ENCODE data around the gene TSKS. TPM values are rescaled to one million over a fixed set of nuclear protein-coding genes. Genes with fewer than 3 reads are reported as not detected.

Gene TSKS
- total and polyA plus RNA-seq, 3 experiments from 2014 or later: 0.42 to 0.79 TPM; not detected in 1

DNA sequence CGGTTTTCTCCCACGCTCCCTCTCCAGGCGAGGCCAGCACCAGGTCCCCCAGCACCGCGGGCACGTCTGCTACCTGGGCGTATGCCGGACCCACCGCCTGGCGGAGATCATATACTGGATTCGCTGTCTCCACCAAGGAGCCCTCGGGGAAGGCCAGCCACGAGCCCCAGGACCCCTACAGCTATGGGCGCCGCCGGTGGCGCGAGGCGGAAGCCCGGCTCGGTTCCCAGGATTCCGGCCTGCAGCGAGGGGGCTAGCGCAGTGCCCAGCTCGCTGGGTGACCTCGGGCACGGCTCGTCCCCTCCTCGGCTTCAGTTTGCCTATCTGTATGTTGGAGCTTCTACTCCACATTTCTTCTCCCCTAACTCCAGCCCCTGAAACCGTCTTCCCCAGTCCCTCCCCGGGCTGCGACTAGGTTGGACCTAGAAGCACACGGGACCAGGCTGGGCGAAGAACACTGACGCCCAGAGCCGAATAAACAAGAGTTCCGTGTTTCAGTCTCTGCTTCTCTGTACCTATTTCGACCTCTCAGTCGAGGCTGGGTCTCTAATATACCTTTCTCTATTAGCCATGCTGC lies 72.9 kb downstream of the TSKS start:
- Histone ChIP-seq H3K4me3 (ENCODE audit: low read length) (peak overlapping the region; percentile 47), H3K9me3 (ENCODE audit: low read length) (no peaks in the 10 kb centered on the region), H3K27ac (ENCODE audit: low read depth, low read length) (no peak overlapping the region), H3K27me3 (ENCODE audit: insufficient read depth, low read length, poor library complexity, severe bottlenecking) (no peaks in the 10 kb centered on the region), H3K4me1 (ENCODE audit: insufficient read depth, low read length) (peaks cover 17% of the 10 kb centered on the region), H3K36me3 (ENCODE audit: insufficient read depth, low read length) (peaks cover 6% of the 10 kb centered on the region)
- Mint-ChIP-seq H3K27ac (peak overlapping the region in 4 of 8 donors; percentile 6 to 58 (median 43)), H3K27me3 (peaks cover 21 to 24% of the 10 kb centered on the region in 2 donors), H3K4me3 (peak overlapping the region; percentile 80 to 87 (median 84)), H3K36me3 (peaks cover 3 to 29% (median 4%) of the 10 kb centered on the region in 3 donors), H3K4me1 (peaks cover 14 to 31% (median 14%) of the 10 kb centered on the region in 3 donors), H3K9me3 (no peaks in the 10 kb centered on the region)
- ChIA-PET CTCF (interaction anchor here (1.4 kb wide), 1 partner anchor 9 kb away, joined by 3 read pairs; no protein-coding TSS in a partner anchor), POLR2A (no interaction called here)
- no peak for DNase-seq

Other genes with a start within 250 kb of the TSKS start
- 1 to 10 TPM; 1.4 to 1.7 TPM for gene RCN3, start 235.3 kb downstream of the TSKS start, total RNA-seq
- 2.1 TPM for gene RCN3, start 235.3 kb downstream of the TSKS start, polyA plus RNA-seq
- gene NOSIP, start 182.8 kb downstream of the TSKS start, total RNA-seq: 10 to 100 TPM; 62.5 to 64.3 TPM
- gene NOSIP, start 182.8 kb downstream of the TSKS start, polyA plus RNA-seq: 414 TPM
- gene PRRG2, start 182.0 kb downstream of the TSKS start, total RNA-seq: 1 to 10 TPM; 1.2 TPM
- 0.24 TPM for gene PRRG2, start 182.0 kb downstream of the TSKS start, polyA plus RNA-seq
- 10 to 100 TPM; 25.9 to 27.5 TPM for gene PRR12, start 172.1 kb downstream of the TSKS start, total RNA-seq
- 0.81 TPM for gene PRR12, start 172.1 kb downstream of the TSKS start, polyA plus RNA-seq
- gene RRAS, start 123.2 kb downstream of the TSKS start, total RNA-seq: 1 to 10 TPM; 5.3 to 5.8 TPM
- gene RRAS, start 123.2 kb downstream of the TSKS start, polyA plus RNA-seq: 16.0 TPM
- gene SCAF1, start 121.1 kb downstream of the TSKS start, total RNA-seq: 10 to 100 TPM; 79.2 to 79.7 TPM
- gene SCAF1, start 121.1 kb downstream of the TSKS start, polyA plus RNA-seq: 3.2 TPM
- 100 to 1,000 TPM; 118 to 127 TPM for gene IRF3, start 97.4 kb downstream of the TSKS start, total RNA-seq
- 81.7 TPM for gene IRF3, start 97.4 kb downstream of the TSKS start, polyA plus RNA-seq
- 10 to 100 TPM; 68.2 to 70.9 TPM for gene BCL2L12, start 97.4 kb downstream of the TSKS start, total RNA-seq
- gene BCL2L12, start 97.4 kb downstream of the TSKS start, polyA plus RNA-seq: 18.9 TPM
- 100 to 1,000 TPM; 529 to 537 TPM for gene PRMT1, start 86.0 kb downstream of the TSKS start, total RNA-seq
- 135 TPM for gene PRMT1, start 86.0 kb downstream of the TSKS start, polyA plus RNA-seq
- gene ADM5, start 73.7 kb downstream of the TSKS start, total RNA-seq: 1 to 10 TPM; 6.9 to 7.2 TPM
- gene ADM5, start 73.7 kb downstream of the TSKS start, polyA plus RNA-seq: 0.91 TPM
- under 1 TPM; 0.66 to 0.84 TPM for gene CPT1C, start 72.2 kb downstream of the TSKS start, total RNA-seq
- gene CPT1C, start 72.2 kb downstream of the TSKS start, polyA plus RNA-seq: not detected
- 10 to 100 TPM; 82.5 to 87.7 TPM for gene AP2A1, start 3.7 kb upstream of the TSKS start, total RNA-seq
- 10.1 TPM for gene AP2A1, start 3.7 kb upstream of the TSKS start, polyA plus RNA-seq
- gene FUZ, start 50.0 kb upstream of the TSKS start, total RNA-seq: 10 to 100 TPM; 26.1 to 30.1 TPM
- 4.5 TPM for gene FUZ, start 50.0 kb upstream of the TSKS start, polyA plus RNA-seq
- gene MED25, start 55.0 kb upstream of the TSKS start, total RNA-seq: 10 to 100 TPM; 42.3 to 47.2 TPM
- gene MED25, start 55.0 kb upstream of the TSKS start, polyA plus RNA-seq: 23.7 TPM
- 10 to 100 TPM; 91.9 to 93.7 TPM for gene PTOV1, start 87.9 kb upstream of the TSKS start, total RNA-seq
- gene PTOV1, start 87.9 kb upstream of the TSKS start, polyA plus RNA-seq: 47.7 TPM
- 10 to 100 TPM; 91.6 to 98.7 TPM for gene PNKP, start 104.3 kb upstream of the TSKS start, total RNA-seq
- gene PNKP, start 104.3 kb upstream of the TSKS start, polyA plus RNA-seq: 28.4 TPM
- gene AKT1S1, start 114.0 kb upstream of the TSKS start, total RNA-seq: 10 to 100 TPM; 32.8 to 33.6 TPM
- gene AKT1S1, start 114.0 kb upstream of the TSKS start, polyA plus RNA-seq: 4.7 TPM
- 10 to 100 TPM; 31.7 to 33.5 TPM for gene TBC1D17, start 114.4 kb upstream of the TSKS start, total RNA-seq
- 16.8 TPM for gene TBC1D17, start 114.4 kb upstream of the TSKS start, polyA plus RNA-seq
- 10 to 100 TPM; 35.6 to 39.1 TPM for gene IL4I1, start 133.6 kb upstream of the TSKS start, total RNA-seq
- gene IL4I1, start 133.6 kb upstream of the TSKS start, polyA plus RNA-seq: 13.1 TPM
- 10 to 100 TPM; 57.7 to 59.9 TPM for gene ATF5, start 165.9 kb upstream of the TSKS start, total RNA-seq
- 1.7 TPM for gene ATF5, start 165.9 kb upstream of the TSKS start, polyA plus RNA-seq
- 100 to 1,000 TPM; 223 to 231 TPM for gene NUP62, start 166.2 kb upstream of the TSKS start, total RNA-seq
- 73.7 TPM for gene NUP62, start 166.2 kb upstream of the TSKS start, polyA plus RNA-seq
- not detected for gene SIGLEC11, start 197.9 kb upstream of the TSKS start, total RNA-seq
- gene SIGLEC11, start 197.9 kb upstream of the TSKS start, polyA plus RNA-seq: not detected

All from CD8-positive, alpha-beta memory T cell (primary cell).